ENCODE measurements around the gene CADM4.
A peak's percentile ranks its signal among the peaks of the same experiment; 100 is the strongest.

Gene CADM4

DNA sequence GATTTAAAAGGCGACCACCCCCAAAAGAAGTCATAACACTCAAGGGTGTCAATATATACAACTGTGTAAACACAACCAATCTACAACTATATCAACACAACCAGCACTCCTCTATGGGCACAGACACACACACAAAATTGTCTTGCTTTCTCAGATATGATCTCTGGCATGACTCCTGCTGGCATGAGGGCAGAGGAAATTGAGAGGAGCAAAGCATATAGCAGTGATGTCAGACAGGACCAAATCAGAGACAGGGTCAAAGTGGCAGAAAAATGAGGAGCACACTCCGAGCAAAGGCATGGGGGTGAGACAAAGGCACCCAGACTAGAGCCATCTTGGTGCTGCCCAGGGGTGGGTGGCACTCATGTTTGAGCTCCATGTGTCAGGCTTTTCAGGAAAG, 53.3 kb downstream of the CADM4 start:
- no peak overlapping the region for H3K27ac Mint-ChIP-seq
- DNase-seq, result no peak
- peaks cover 10% of the 10 kb centered on the region for H3K36me3 Mint-ChIP-seq
- H3K4me3 Mint-ChIP-seq, result no peak overlapping the region
- no peaks in the 10 kb centered on the region for H3K9me3 Mint-ChIP-seq
- CTCF ChIA-PET, result interaction anchor here (1.3 kb wide), 1 partner anchor 32 kb away, joined by 3 read pairs; no protein-coding TSS in a partner anchor
- H3K4me1 Mint-ChIP-seq, result peaks cover 27% of the 10 kb centered on the region
- H3K27me3 Mint-ChIP-seq, result no peaks in the 10 kb centered on the region

DNA sequence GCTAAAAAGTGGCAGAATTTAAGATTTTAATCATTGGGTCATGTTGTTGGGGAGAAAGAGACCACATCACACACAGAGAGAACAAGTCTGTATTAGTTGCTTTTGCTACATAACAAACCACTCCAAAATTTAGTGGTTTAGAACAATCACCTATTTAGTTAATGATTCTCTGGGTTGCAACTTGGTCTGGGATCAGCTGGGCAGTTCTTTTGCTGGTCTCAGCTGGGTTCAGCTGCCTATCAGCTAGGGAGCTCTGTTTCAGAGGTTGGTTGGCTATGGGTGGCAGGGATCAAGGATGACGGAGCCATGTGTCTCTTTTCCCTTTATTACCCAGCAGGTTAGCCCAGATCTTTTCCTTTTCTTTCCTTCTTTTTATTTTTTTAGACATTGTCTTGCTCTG, 55.2 kb downstream of the CADM4 start:
- CTCF ChIA-PET, result interaction anchor here (1.1 to 6.4 kb wide), 4 partner anchors 11 to 225 kb away, joined by 3 to 40 read pairs (median 4); partner anchors contain the start of genes IRGQ and ZNF576
- peaks cover 20% of the 10 kb centered on the region for H3K4me1 Mint-ChIP-seq
- H3K27me3 Mint-ChIP-seq, result peaks cover 6% of the 10 kb centered on the region
- no peak overlapping the region for H3K4me3 Mint-ChIP-seq
- no peaks in the 10 kb centered on the region for H3K9me3 Mint-ChIP-seq
- H3K27ac Mint-ChIP-seq, result no peak overlapping the region
- H3K36me3 Mint-ChIP-seq, result peaks cover under 1% of the 10 kb centered on the region
- no peak for DNase-seq

DNA sequence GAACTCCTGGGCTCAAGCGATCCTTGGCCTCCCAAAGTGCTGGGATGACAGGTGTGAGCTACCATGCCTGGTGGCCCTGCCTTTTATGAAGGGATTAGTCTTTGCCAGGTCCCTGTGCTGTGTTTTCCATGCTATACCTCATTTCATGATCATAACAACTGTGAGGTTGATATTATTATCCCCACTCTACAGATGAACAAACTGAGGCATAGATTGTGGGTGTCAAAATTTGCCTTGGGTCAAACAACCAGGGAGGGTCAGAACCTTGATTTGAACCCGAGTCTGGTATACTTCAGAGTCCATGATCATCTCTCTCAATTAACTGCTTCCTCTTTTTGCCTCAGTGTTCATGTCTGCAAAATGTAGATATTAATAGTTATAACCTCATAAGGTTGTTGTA, 57.2 kb downstream of the CADM4 start:
- CTCF ChIA-PET, result interaction anchor here (6.4 kb wide), 1 partner anchor 13 kb away, joined by 40 read pairs; the partner anchor contains the start of genes IRGQ and ZNF576
- no peak for DNase-seq
- H3K4me3 Mint-ChIP-seq, result no peak overlapping the region
- peaks cover 25% of the 10 kb centered on the region for H3K4me1 Mint-ChIP-seq
- no peaks in the 10 kb centered on the region for H3K36me3 Mint-ChIP-seq
- peaks cover 20% of the 10 kb centered on the region for H3K27me3 Mint-ChIP-seq
- H3K9me3 Mint-ChIP-seq, result no peaks in the 10 kb centered on the region
- H3K27ac Mint-ChIP-seq, result no peak overlapping the region

DNA sequence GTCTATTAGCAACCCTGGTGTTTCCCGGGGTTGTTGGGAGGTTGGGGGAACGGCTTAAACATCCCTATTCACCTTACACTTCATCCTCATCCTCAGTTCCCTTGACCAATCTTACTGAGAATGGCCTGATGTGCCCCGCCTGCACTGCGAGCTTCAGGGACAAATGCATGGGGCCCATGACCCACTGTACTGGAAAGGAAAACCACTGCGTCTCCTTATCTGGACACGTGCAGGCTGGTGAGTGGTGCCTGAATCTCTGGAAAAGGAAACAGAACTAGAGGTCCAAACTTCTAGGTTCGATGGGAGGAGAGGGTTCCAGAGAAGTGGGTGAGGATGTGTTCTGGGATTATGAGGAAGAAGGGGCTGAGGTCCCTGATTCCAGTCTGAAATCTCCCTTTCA, 58.2 kb downstream of the CADM4 start:
- Mint-ChIP-seq H3K27ac (peak overlapping the region; percentile 25), H3K9me3 (no peaks in the 10 kb centered on the region), H3K36me3 (no peaks in the 10 kb centered on the region), H3K4me1 (peaks cover 32% of the 10 kb centered on the region), H3K4me3 (peak overlapping the region; percentile 86), H3K27me3 (peaks cover 24% of the 10 kb centered on the region)
- CTCF ChIA-PET, result interaction anchor here (6.4 kb wide), 1 partner anchor 14 kb away, joined by 40 read pairs; the partner anchor contains the start of genes IRGQ and ZNF576
- DNase-seq, result no peak

DNA sequence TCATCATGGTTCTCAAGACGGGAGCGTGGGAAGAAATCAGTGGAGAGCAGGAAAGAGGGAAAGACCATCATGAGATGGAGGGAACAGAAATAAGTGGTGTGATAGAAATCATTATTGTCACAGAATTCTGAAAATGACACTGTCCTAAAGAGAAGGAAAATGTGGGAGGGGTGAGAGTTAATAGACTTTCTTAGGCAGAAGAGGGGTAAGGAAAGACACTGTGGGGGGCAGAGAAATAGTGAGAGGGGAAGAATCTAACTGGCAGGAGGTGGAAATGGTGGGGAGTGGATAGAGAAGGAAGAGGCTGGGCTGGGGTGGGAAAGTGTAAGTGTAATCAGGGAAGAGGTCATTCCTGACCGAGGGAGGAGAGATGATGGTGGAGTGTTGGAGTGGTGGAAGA, 60.9 kb downstream of the CADM4 start:
- no peak overlapping the region for H3K27ac Mint-ChIP-seq
- H3K36me3 Mint-ChIP-seq, result peaks cover 2% of the 10 kb centered on the region
- H3K4me1 Mint-ChIP-seq, result peaks cover 40% of the 10 kb centered on the region
- no peak overlapping the region for H3K4me3 Mint-ChIP-seq
- CTCF ChIA-PET, result interaction anchor here (0.9 kb wide), 1 partner anchor 16 kb away, joined by 5 read pairs; no protein-coding TSS in a partner anchor
- no peak for DNase-seq
- peaks cover 24% of the 10 kb centered on the region for H3K27me3 Mint-ChIP-seq
- no peaks in the 10 kb centered on the region for H3K9me3 Mint-ChIP-seq

DNA sequence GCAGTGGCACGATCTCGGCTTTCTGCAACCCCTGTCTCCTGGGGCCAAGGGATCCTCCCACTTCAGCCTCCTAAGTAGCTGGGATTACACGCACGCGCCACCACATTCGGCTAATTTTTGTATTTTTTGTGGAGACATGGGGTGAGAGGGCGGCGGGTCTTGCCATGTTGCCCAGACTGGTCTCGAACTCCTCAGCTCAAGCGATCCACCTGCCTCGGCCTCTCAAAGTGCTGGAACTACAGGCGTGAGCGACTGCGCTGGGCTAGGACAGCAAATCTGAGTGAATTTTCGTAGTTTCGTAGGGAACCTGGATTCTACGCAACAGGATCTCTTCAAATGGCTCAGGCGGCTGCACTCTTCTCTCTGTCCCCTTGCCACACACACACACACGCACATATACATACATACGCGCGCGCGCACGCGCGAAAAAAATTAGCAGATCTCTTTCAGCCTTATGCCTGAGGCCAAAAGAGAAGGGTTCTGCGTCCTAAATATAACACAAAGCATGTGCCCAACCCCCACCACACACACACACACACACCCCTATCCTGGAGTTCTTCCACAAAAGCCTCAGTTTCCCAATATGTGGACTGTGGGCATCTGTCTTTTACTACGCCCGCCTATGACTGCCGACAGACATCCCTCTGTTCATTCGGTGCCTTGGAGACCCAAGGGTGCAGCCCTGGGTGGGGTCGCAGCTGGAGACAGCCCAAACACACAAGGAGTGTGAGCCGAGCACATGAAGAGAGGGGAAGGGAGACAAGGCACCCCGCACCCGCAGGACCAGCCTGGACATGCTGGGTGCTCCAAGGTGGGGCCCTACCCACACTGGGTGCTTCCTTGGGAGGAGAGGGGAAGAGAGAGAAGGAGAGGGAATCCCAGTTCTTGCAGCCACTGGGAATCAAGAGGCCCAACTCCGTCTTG, 63.4 kb downstream of the CADM4 start:
- no peak for DNase-seq
- Mint-ChIP-seq H3K4me3 (peak overlapping the region; percentile 52), H3K4me1 (peaks cover 45% of the 10 kb centered on the region), H3K27me3 (peaks cover 24% of the 10 kb centered on the region), H3K36me3 (peaks cover 9% of the 10 kb centered on the region), H3K27ac (peak overlapping the region; percentile 74), H3K9me3 (no peaks in the 10 kb centered on the region)
- CTCF ChIA-PET, result interaction anchor here (2.6 to 4.5 kb wide), 2 partner anchors 20 kb away, joined by 24 to 28 read pairs; partner anchors contain the start of genes IRGQ and ZNF576

DNA sequence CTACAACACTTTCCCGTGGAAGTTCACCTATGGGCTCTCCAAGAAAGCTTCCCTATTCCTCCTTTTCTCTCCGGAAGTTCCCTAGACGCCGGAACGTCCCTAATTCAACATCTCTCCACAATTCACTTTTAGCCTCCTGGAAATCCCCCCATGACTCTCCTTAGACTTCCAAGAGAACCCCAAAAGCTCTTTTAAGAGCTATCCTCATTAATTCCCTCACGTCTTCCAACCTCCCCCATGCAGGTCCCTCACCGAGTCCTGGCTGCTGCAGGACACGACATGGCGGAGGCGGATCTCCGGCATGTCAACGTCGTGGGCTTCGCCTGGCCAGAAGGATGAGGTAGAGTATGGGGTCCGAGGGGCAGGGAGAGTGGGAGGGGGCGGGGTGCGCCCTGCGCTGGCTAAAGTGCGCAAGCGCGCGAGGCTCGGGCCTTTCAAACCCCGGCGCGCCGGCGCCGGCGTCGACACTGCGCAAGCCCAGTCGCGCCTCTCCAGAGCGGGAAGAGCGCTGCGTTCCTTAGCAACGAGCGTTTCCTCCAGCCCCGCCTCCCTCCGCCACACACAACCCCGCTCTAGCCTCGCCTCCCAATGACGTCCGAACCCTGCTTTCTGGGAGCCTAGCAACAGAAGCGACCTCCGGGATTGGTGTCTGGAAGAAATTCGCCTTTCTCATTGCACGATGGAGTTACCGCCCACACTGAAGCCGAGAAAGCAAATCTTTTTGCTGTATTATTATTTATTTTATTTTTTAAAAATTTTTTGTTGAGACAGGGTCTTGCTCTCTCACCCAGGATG, 64.3 kb downstream of the CADM4 start, which contains the start of the genes PINLYP and XRCC1:
TSS of gene PINLYP (plus strand) at position 646 of the 795 bp plus-strand sequence. CDS start 1,391 bp downstream, outside the sequence.
TSS of gene XRCC1 (minus strand) at position 372 of the 795 bp plus-strand sequence. CDS start at position 303, 69 bp downstream.
- H3K27me3 Mint-ChIP-seq, result peaks cover 24% of the 10 kb centered on the region
- peak within 1 kb of the TSS; percentile 97 for H3K4me3 Mint-ChIP-seq
- CTCF ChIA-PET, result interaction anchor here (1.4 to 4.5 kb wide), 3 partner anchors 19 to 128 kb away, joined by 4 to 28 read pairs (median 24); partner anchors contain the start of genes IRGQ and ZNF576
- H3K36me3 Mint-ChIP-seq, result peaks cover 11% of the 10 kb centered on the region
- H3K4me1 Mint-ChIP-seq, result peaks cover 47% of the 10 kb centered on the region
- H3K27ac Mint-ChIP-seq, result peak within 1 kb of the TSS; percentile 90
- peak; percentile 99 for DNase-seq
- H3K9me3 Mint-ChIP-seq, result no peaks in the 10 kb centered on the region

DNA sequence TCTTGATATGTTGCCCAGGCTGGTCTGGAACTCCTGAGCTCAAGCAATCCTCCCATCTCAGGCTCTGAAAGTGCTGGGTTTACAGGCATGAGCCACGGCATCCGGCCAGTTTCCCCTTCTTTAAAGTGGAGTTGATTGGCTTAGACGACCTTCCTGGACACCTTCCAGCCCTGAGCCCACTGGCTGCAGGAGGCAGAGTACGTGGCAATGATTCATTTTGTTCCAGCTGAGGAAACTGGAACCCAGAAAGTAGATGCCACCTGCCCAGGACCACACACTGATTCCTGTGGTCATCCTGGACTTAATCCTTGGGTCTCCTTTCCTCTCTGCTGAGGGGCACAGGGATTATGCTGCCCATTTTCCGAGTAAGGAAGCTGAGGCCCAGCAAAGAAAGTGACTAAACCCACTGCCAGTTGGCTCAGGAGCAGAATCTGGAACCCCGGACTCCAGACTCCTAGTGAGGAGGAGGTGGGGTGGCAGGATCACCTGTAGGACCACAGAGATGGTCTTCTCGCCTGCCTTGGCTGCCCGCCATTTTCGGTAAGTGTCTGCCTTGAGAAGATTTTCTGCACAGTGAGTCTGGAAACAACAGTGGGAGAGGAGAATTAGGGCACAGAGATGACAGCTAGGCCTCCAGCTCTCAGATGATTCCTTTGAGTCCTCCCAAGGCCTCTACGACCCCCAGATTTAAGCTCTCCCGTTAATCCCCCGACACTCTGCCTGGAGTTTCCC, 65.1 kb downstream of the CADM4 start:
- peak overlapping the region; percentile 97 for H3K4me3 Mint-ChIP-seq
- H3K36me3 Mint-ChIP-seq, result peaks cover 14% of the 10 kb centered on the region
- CTCF ChIA-PET, result interaction anchor here (0.7 to 4.5 kb wide), 4 partner anchors 9 to 128 kb away, joined by 3 to 28 read pairs (median 14); partner anchors contain the start of genes IRGQ and ZNF576
- H3K4me1 Mint-ChIP-seq, result peaks cover 45% of the 10 kb centered on the region
- no peaks in the 10 kb centered on the region for H3K9me3 Mint-ChIP-seq
- DNase-seq, result no peak
- peaks cover 19% of the 10 kb centered on the region for H3K27me3 Mint-ChIP-seq
- peak overlapping the region; percentile 90 for H3K27ac Mint-ChIP-seq
